IMR-90 (cell line): ENCODE data around the gene PPP1R15A. TPM values are rescaled to one million over a fixed set of nuclear protein-coding genes. Genes with fewer than 3 reads are reported as not detected.

Source experiments
- ATAC-seq: fragments of 200-7000 bp; cut with Tn5 transposase; 2 replicates; pipeline ENCODE4 v1.9.1; 2020; ENCODE audit warnings: low read depth, mild to moderate bottlenecking, moderate library complexity
- BruUV-seq: library from RNA; stranded (reverse); fragments of 400-500 nt; replicated peaks from 2 replicates; lab custom pipeline; 2021; lab: Mats Ljungman, UMichigan
- CTCF ChIA-PET: fragments of 300-600 bp; formaldehyde crosslinking; extraction: SDS; loops from one replicate; lab custom pipeline; 2021; ENCODE audit warnings: antibody characterized with exemption; lab: Yijun Ruan, JAX
- POLR2A ChIA-PET: fragments of 300-600 bp; sonication (Branson Sonifier 250); formaldehyde crosslinking; loops from one replicate; lab custom pipeline; 2022; ENCODE audit warnings: antibody characterized with exemption; ENCODE audit not compliant: unreplicated experiment; lab: Charles Lee
- DNase-seq: peaks from one replicate; pipeline ENCODE4 v3.0.0; 2013
- H2AFZ ChIP-seq: replicated peaks from 2 replicates; pipeline ENCODE3; 2013; ENCODE audit warnings: low read length, mild to moderate bottlenecking; ENCODE audit not compliant: poor library complexity
- H2AK5ac ChIP-seq: 2 replicates; pipeline ENCODE4 v1.6.1; 2013; ENCODE audit warnings: low read depth, low read length, inconsistent platforms
- H2AK9ac ChIP-seq: replicated peaks from 2 replicates; pipeline ENCODE3; 2013; ENCODE audit warnings: mild to moderate bottlenecking, low read depth, low read length, moderate library complexity; ENCODE audit not compliant: poor library complexity
- H2BK120ac ChIP-seq: 2 replicates; pipeline ENCODE4 v1.6.1; 2013; ENCODE audit warnings: low read depth, low read length, inconsistent platforms
- H2BK15ac ChIP-seq: 3 replicates; pipeline ENCODE4 v1.6.1; 2013; ENCODE audit warnings: low read depth, low read length, inconsistent platforms
- H2BK20ac ChIP-seq: 2 replicates; pipeline ENCODE4 v1.6.1; 2013; ENCODE audit warnings: low read depth, mild to moderate bottlenecking, inconsistent platforms, low read length, moderate library complexity
- H2BK5ac ChIP-seq: 2 replicates; pipeline ENCODE4 v1.6.1; 2013; ENCODE audit warnings: mild to moderate bottlenecking, low read depth, low read length, inconsistent platforms; ENCODE audit not compliant: poor library complexity, severe bottlenecking
- H3K14ac ChIP-seq: replicated peaks from 2 replicates; pipeline ENCODE4 v1.6.1; 2013; ENCODE audit warnings: low read depth, low read length, inconsistent platforms
- H3K18ac ChIP-seq: 2 replicates; pipeline ENCODE4 v1.6.1; 2013; ENCODE audit warnings: low read depth, low read length, control low read depth
- H3K23ac ChIP-seq: 2 replicates; pipeline ENCODE4 v1.6.1; 2013; ENCODE audit warnings: low read depth, low read length, inconsistent platforms
- H3K27ac ChIP-seq: 2 replicates; pipeline ENCODE4 v1.5.1; 2013; ENCODE audit warnings: mild to moderate bottlenecking, control low read depth, low read length; ENCODE audit not compliant: insufficient read depth
- H3K27me3 ChIP-seq: 2 replicates; pipeline ENCODE4 v1.6.1; 2013; ENCODE audit warnings: low read length; ENCODE audit not compliant: control insufficient read depth, insufficient read depth
- H3K36me3 ChIP-seq: 2 replicates; pipeline ENCODE4 v1.6.1; 2013; ENCODE audit warnings: low read length, mixed read lengths; ENCODE audit not compliant: control insufficient read depth, insufficient read depth
- H3K4ac ChIP-seq: 2 replicates; pipeline ENCODE4 v1.6.1; 2013; ENCODE audit warnings: low read depth, low read length, inconsistent platforms
- H3K4me1 ChIP-seq: 2 replicates; pipeline ENCODE4 v1.6.1; 2013; ENCODE audit warnings: low read length, mixed read lengths; ENCODE audit not compliant: control insufficient read depth, insufficient read depth
- H3K4me2 ChIP-seq: 2 replicates; pipeline ENCODE4 v1.6.1; 2013; ENCODE audit warnings: low read depth, mild to moderate bottlenecking, control low read depth, low read length, moderate library complexity
- H3K4me3 ChIP-seq: 2 replicates; pipeline ENCODE4 v1.5.1; 2013; ENCODE audit warnings: low read depth, mild to moderate bottlenecking, control low read depth, low read length, moderate library complexity; ENCODE audit not compliant: insufficient read depth
- H3K56ac ChIP-seq: 2 replicates; pipeline ENCODE4 v1.6.1; 2013; ENCODE audit warnings: low read length, inconsistent platforms; ENCODE audit not compliant: insufficient read depth; ENCODE audit errors: extremely low read depth
- H3K79me1 ChIP-seq, 2 experiments: 2 replicates each; pipeline ENCODE4 v1.6.1; 2013; ENCODE audit warnings: low read length in 2 of 2, inconsistent platforms in 1 of 2, low read depth in 1 of 2
- H3K9ac ChIP-seq: 2 replicates; pipeline ENCODE4 v1.6.1; 2013; ENCODE audit warnings: low read depth, low read length, control low read depth
- H3K9me1 ChIP-seq: 2 replicates; pipeline ENCODE4 v1.6.1; 2013; ENCODE audit warnings: low read length, inconsistent platforms; ENCODE audit not compliant: insufficient read depth
- H3K9me3 ChIP-seq: 2 replicates; pipeline ENCODE4 v1.6.1; 2013; ENCODE audit warnings: low read length; ENCODE audit not compliant: control insufficient read depth, insufficient read depth
- H4K20me1 ChIP-seq: 2 replicates; pipeline ENCODE4 v1.6.1; 2013; ENCODE audit warnings: low read length, inconsistent platforms; ENCODE audit not compliant: insufficient read depth
- H4K5ac ChIP-seq: 2 replicates; pipeline ENCODE4 v1.6.1; 2013; ENCODE audit warnings: mild to moderate bottlenecking, low read depth, low read length, control low read depth
- H4K8ac ChIP-seq, 2 experiments: 2 replicates each; pipeline ENCODE4 v1.6.1; 2013; ENCODE audit warnings: low read depth in 2 of 2, low read length in 2 of 2, control low read depth in 1 of 2, inconsistent platforms in 1 of 2
- H4K91ac ChIP-seq: 2 replicates; pipeline ENCODE4 v1.6.1; 2013; ENCODE audit warnings: low read depth, low read length, inconsistent platforms; ENCODE audit not compliant: insufficient read depth
- CEBPB ChIP-seq: IDR thresholded peaks from 2 replicates; pipeline ENCODE4 v1.6.1; 2012; ENCODE audit warnings: low read depth, low read length, improper control_type of control experiment
- MAFK ChIP-seq: IDR thresholded peaks from 2 replicates; pipeline ENCODE4 v1.6.1; 2012; ENCODE audit warnings: low read depth, low read length, improper control_type of control experiment
- MAZ ChIP-seq: IDR thresholded peaks from 2 replicates; pipeline ENCODE4 v1.6.1; 2012; ENCODE audit warnings: low read depth, mild to moderate bottlenecking, low read length, improper control_type of control experiment, moderate library complexity, borderline replicate concordance
- MXI1 ChIP-seq: IDR thresholded peaks from 2 replicates; pipeline ENCODE4 v1.6.1; 2012; ENCODE audit warnings: low read depth, mild to moderate bottlenecking, low read length, moderate library complexity, borderline replicate concordance
- NFE2L2 ChIP-seq: fragments of 150-350 bp; IDR thresholded peaks from 2 replicates; pipeline ENCODE4 v1.6.1; 2016; ENCODE audit warnings: low read depth, mild to moderate bottlenecking, low read length
- RAD21 ChIP-seq: IDR thresholded peaks from 2 replicates; pipeline ENCODE4 v1.6.1; 2012; ENCODE audit warnings: low read length, improper control_type of control experiment
- RCOR1 ChIP-seq: IDR thresholded peaks from 2 replicates; pipeline ENCODE4 v1.6.1; 2012; ENCODE audit warnings: mild to moderate bottlenecking, low read length, improper control_type of control experiment; ENCODE audit not compliant: insufficient replicate concordance
- RFX5 ChIP-seq: IDR thresholded peaks from 2 replicates; pipeline ENCODE4 v1.8.0; 2012; ENCODE audit warnings: low read depth, mild to moderate bottlenecking, low read length, moderate library complexity
- SMC3 ChIP-seq: fragments of 150-350 bp; IDR thresholded peaks from 2 replicates; pipeline ENCODE4 v1.6.1; 2016; ENCODE audit warnings: low read depth, mild to moderate bottlenecking, antibody characterized with exemption, low read length, moderate library complexity
- WGBS, 2 experiments: methylation state at CpG; one replicate each; pipeline versions ENCODE4 v1.1.5 to v1.1.7; 2013; ENCODE audit warnings: missing lambda C conversion rate in 2 of 2; ENCODE audit not compliant: insufficient read length in 1 of 2; ENCODE audit errors: extremely low coverage in 2 of 2; 5-methylcytosine and 5-hydroxymethylcytosine counted together
- dilution Hi-C: fragments of 300-500 bp; cut with HindIII; formaldehyde crosslinking; loops from one replicate; pipeline ENCODE4 v1.14.3; 2018; ENCODE audit warnings: low sequenced_read_pairs; ENCODE audit not compliant: unreplicated experiment
- in situ Hi-C: fragments of 300-500 bp; cut with MboI; formaldehyde crosslinking; loops from 3 replicates; pipeline ENCODE4 v1.14.3; 2019; ENCODE audit warnings: low sequenced_read_pairs, inconsistent platforms, mixed read lengths
- intact Hi-C: fragments of 100-400 bp; cut with micrococcal nuclease; formaldehyde crosslinking; loops from 2 replicates; pipeline ENCODE4 v1.10.0; 2022
- polyA plus RNA-seq, 3 experiments: library from polyadenylated mRNA; depleted of rRNA; stranded (reverse); fragments of >200 nt; gene quantifications; 2 replicates each; pipeline ENCODE4 v1.2.3, GENCODE V29; 2012; ENCODE audit warnings: low replicate concordance in 1 of 3
- total RNA-seq: library from RNA; depleted of rRNA; stranded (reverse); fragments of >200 nt; gene quantifications from 2 replicates; pipeline ENCODE4 v1.2.3, GENCODE V29; 2012
- TF ChIP-seq, protein P1 (sequence below): fragments of 150-350 bp; IDR thresholded peaks from 2 replicates; pipeline ENCODE4 v1.6.1; 2016; ENCODE audit warnings: low read depth, mild to moderate bottlenecking, low read length, moderate library complexity, borderline replicate concordance
- TF ChIP-seq, protein P2 (sequence below): fragments of 150-350 bp; IDR thresholded peaks from 2 replicates; pipeline ENCODE4 v1.6.1; 2017; ENCODE audit warnings: mild to moderate bottlenecking, antibody characterized with exemption, low read length, low read depth
- TF ChIP-seq, protein P3 (sequence below): conservative IDR thresholded peaks from 2 replicates; pipeline ENCODE4 v1.5.1; 2012; ENCODE audit warnings: mild to moderate bottlenecking, low read depth, low read length, improper control_type of control experiment

Gene PPP1R15A
- total and polyA plus RNA-seq, 2 of the 4 experiments (the other 2 are of a cell fraction), result 26.7 to 87.7 TPM

DNA sequence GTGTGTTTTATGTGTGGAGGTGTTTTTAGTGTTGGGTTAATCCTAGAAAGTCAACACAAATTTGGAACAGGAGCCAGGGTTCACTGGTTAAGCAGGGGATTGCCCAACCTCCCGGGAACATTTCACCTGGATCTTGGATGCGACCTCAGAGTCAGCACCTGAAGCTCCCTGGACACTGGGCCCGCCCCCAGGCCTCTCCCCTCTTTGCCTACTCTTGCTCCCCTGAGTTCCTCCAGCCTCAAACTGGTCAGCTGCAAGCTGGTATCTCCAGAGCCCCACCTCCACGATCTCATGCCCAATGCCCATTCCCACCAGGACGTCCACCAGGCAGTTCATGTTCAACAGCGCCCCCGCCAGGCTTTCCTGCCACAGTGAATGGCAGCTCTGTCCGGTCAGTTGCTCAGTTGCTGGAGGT, 45.6 kb upstream of the PPP1R15A start:
- dilution Hi-C loops (no loop called here), in situ Hi-C loops (no loop called here), intact Hi-C loops (no loop called here)
- H3K27me3 ChIP-seq, result no peaks in the 10 kb centered on the region
- no peak overlapping the region for H3K23ac ChIP-seq
- CTCF ChIA-PET, result interaction anchor here (0.6 kb wide), 1 partner anchor 1747 kb away, joined by 3 read pairs; no protein-coding TSS in a partner anchor
- no peak overlapping the region for H2BK5ac ChIP-seq
- 100% methylated on average over 1 of the region's 8 CpGs; no CpG with 5 or more reads in 1 of the 2 experiments for WGBS, 2 experiments
- no peak overlapping the region for H3K9ac ChIP-seq
- no peak overlapping the region for H3K56ac ChIP-seq
- no peaks in the 10 kb centered on the region for H3K9me3 ChIP-seq
- no peak for DNase-seq
- no peak overlapping the region for H3K4ac ChIP-seq
- no peak overlapping the region for H3K4me2 ChIP-seq
- peaks cover 13% of the 10 kb centered on the region for H3K36me3 ChIP-seq
- no peak overlapping the region for H2BK120ac ChIP-seq
- no peak overlapping the region for H2AK5ac ChIP-seq
- POLR2A ChIA-PET, result no interaction called here
- no peak overlapping the region for H3K18ac ChIP-seq
- no peaks in the 10 kb centered on the region for H3K4me1 ChIP-seq
- H3K14ac ChIP-seq, result no peak overlapping the region
- H2BK15ac ChIP-seq, result no peak overlapping the region
- no peaks in the 10 kb centered on the region for H3K9me1 ChIP-seq
- H4K8ac ChIP-seq, result no peak overlapping the region
- H2AFZ ChIP-seq, result no peak overlapping the region
- no peak overlapping the region for H4K5ac ChIP-seq
- TF ChIP-seq SMC3, result no peak
- TF ChIP-seq CEBPB, result no peak
- TF ChIP-seq MAZ, result no peak
- TF ChIP-seq, protein P1, sequence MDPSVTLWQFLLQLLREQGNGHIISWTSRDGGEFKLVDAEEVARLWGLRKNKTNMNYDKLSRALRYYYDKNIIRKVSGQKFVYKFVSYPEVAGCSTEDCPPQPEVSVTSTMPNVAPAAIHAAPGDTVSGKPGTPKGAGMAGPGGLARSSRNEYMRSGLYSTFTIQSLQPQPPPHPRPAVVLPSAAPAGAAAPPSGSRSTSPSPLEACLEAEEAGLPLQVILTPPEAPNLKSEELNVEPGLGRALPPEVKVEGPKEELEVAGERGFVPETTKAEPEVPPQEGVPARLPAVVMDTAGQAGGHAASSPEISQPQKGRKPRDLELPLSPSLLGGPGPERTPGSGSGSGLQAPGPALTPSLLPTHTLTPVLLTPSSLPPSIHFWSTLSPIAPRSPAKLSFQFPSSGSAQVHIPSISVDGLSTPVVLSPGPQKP, result no peak
- TF ChIP-seq, protein P2, sequence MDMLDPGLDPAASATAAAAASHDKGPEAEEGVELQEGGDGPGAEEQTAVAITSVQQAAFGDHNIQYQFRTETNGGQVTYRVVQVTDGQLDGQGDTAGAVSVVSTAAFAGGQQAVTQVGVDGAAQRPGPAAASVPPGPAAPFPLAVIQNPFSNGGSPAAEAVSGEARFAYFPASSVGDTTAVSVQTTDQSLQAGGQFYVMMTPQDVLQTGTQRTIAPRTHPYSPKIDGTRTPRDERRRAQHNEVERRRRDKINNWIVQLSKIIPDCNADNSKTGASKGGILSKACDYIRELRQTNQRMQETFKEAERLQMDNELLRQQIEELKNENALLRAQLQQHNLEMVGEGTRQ, result no peak
- TF ChIP-seq RCOR1, result no peak
- no peak for TF ChIP-seq MXI1
- no peak for TF ChIP-seq NFE2L2
- TF ChIP-seq, protein P3, sequence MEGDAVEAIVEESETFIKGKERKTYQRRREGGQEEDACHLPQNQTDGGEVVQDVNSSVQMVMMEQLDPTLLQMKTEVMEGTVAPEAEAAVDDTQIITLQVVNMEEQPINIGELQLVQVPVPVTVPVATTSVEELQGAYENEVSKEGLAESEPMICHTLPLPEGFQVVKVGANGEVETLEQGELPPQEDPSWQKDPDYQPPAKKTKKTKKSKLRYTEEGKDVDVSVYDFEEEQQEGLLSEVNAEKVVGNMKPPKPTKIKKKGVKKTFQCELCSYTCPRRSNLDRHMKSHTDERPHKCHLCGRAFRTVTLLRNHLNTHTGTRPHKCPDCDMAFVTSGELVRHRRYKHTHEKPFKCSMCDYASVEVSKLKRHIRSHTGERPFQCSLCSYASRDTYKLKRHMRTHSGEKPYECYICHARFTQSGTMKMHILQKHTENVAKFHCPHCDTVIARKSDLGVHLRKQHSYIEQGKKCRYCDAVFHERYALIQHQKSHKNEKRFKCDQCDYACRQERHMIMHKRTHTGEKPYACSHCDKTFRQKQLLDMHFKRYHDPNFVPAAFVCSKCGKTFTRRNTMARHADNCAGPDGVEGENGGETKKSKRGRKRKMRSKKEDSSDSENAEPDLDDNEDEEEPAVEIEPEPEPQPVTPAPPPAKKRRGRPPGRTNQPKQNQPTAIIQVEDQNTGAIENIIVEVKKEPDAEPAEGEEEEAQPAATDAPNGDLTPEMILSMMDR, result no peak
- no peak for TF ChIP-seq RAD21
- no peak for TF ChIP-seq MAFK
- TF ChIP-seq RFX5, result no peak
- H4K20me1 ChIP-seq, result no peaks in the 10 kb centered on the region
- H3K4me3 ChIP-seq, result no peak overlapping the region
- H2BK20ac ChIP-seq, result no peak overlapping the region
- no peak overlapping the region for H2AK9ac ChIP-seq
- H3K79me1 ChIP-seq, result no peaks in the 10 kb centered on the region
- no peak overlapping the region for H3K27ac ChIP-seq
- ATAC-seq, result no peak
- H4K91ac ChIP-seq, result no peak overlapping the region
- no TSS peak for BruUV-seq
